ENCODE data around the gene FBXW2. TPM values are rescaled to one million over a fixed set of nuclear protein-coding genes. Genes with fewer than 3 reads are reported as not detected.

FBXW2 gene
- total RNA-seq, 1 experiment from 2014 or later, result 62.1 TPM

GRCh38 chr9:120741191-120741590 lies 52.0 kb downstream of the FBXW2 start:
- Histone ChIP-seq H3K27ac (ENCODE audit: insufficient read length, low read depth, low read length) (no peak overlapping the region), H3K79me2 (ENCODE audit: insufficient read depth, low read length) (no peaks in the 10 kb centered on the region), H3K4ac (ENCODE audit: low read depth, low read length) (no peak overlapping the region), H3K79me1 (ENCODE audit: insufficient read depth, low read depth, low read length, poor library complexity, severe bottlenecking) (no peaks in the 10 kb centered on the region), H3K56ac (ENCODE audit: insufficient read length, low read depth, low read length) (no peak overlapping the region), H2BK5ac (ENCODE audit: insufficient read length, low read length) (no peak overlapping the region), H3K9ac (ENCODE audit: extremely low read depth, insufficient read length, low read length) (no peak overlapping the region), H3K23me2 (ENCODE audit: insufficient read length, low read depth, low read length, poor library complexity, severe bottlenecking) (no peaks in the 10 kb centered on the region), H4K20me1 (ENCODE audit: control insufficient read depth, insufficient read depth, insufficient read length) (no peaks in the 10 kb centered on the region), H2BK120ac (ENCODE audit: low read depth, low read length, poor library complexity, severe bottlenecking) (no peak overlapping the region), H4K91ac (ENCODE audit: insufficient read length, low read depth, low read length) (no peak overlapping the region), H2BK12ac (ENCODE audit: insufficient read length, low read depth, low read length) (no peak overlapping the region), H2AFZ (ENCODE audit: low read length) (no peak overlapping the region), H3T11ph (ENCODE audit: low read length) (no peak overlapping the region), H3K9me3 (ENCODE audit: control insufficient read depth, low read depth, low read length) (no peaks in the 10 kb centered on the region), H3K18ac (ENCODE audit: insufficient read length, low read depth, low read length) (no peak overlapping the region), H3K4me2 (ENCODE audit: insufficient read depth, insufficient read length, low read length) (no peak overlapping the region), H2AK5ac (ENCODE audit: insufficient read length, low read length) (no peak overlapping the region), H2BK20ac (ENCODE audit: low read depth, low read length, poor library complexity, severe bottlenecking) (no peak overlapping the region), H3K23ac (ENCODE audit: insufficient read length, low read depth, low read length) (no peak overlapping the region), H3K4me1 (ENCODE audit: insufficient read depth, low read length) (no peaks in the 10 kb centered on the region), H3K27me3 (ENCODE audit: insufficient read depth, low read length) (no peaks in the 10 kb centered on the region), H4K5ac (ENCODE audit: insufficient read length, low read depth, low read length) (no peak overlapping the region), H3K14ac (ENCODE audit: insufficient read depth, low read length) (no peak overlapping the region), H2BK15ac (ENCODE audit: low read depth, low read length) (no peak overlapping the region), H4K8ac (replicated peaks; ENCODE audit: insufficient read length, low read depth, low read length) (no peak overlapping the region)
- DNase-seq, result no peak
- Mint-ChIP-seq H3K36me3 (ENCODE audit: insufficient read depth in 1 of 3, low read depth in 3 of 3) (peaks cover 0 to 5% (median 4%) of the 10 kb centered on the region in 3 experiments; a peak in 1 of 7 replicates), H3K9me3 (peaks cover 3 to 6% of the 10 kb centered on the region in 2 experiments; a peak in 2 of 5 replicates), H3K4me1 (no peaks in the 10 kb centered on the region), H3K27me3 (ENCODE audit: low read depth) (no peaks in the 10 kb centered on the region), H3K4me3 (no peak overlapping the region), H3K27ac (no peak overlapping the region)
- no CpG with 5 or more reads among the region's 1 CpG for WGBS (ENCODE audit: extremely low coverage, insufficient read length, low lambda C conversion rate)
- TF ChIP-seq CTCF (conservative IDR thresholded peaks at IDR 0.05), result no peak

Measured in H9 (cell line).